ENCODE data around the gene ZNF148. TPM values are rescaled to one million over a fixed set of nuclear protein-coding genes. Genes with fewer than 3 reads are reported as not detected.

Gene ZNF148
- total RNA-seq, 4 donors from 2014 or later, result 64.2 to 86.7 (median 75.3) TPM

GRCh38 chr3:125191256-125191655 is 183.9 kb downstream of the ZNF148 start:
- Histone ChIP-seq H3K9me3 (no peaks in the 10 kb centered on the region), H3K27ac (no peak overlapping the region), H3K4me1 (peaks cover 3 to 6% of the 10 kb centered on the region in 2 donors), H3K27me3 (no peaks in the 10 kb centered on the region), H3K4me3 (replicated peaks in 1 of 3) (no peak overlapping the region), H3K36me3 (no peaks in the 10 kb centered on the region)
- intact Hi-C loops (cut with DNase I), result no loop called here
- WGBS, 2 donors, result 82 to 87% methylated on average over 4 of the region's 4 CpGs
- no peak for DNase-seq
- TF ChIP-seq CTCF (IDR thresholded peaks at IDR 0.05), result no peak
- TF ChIP-seq POLR2A (IDR thresholded peaks at IDR 0.05), result no peak

- H3K27me3 ChIP-seq, result no peaks in the 10 kb centered on the region
- H3K27ac ChIP-seq, result no peak overlapping the region
- intact Hi-C loops (cut with DNase I), result no loop called here
- WGBS, 2 donors, result 72 to 79% methylated on average over 3 of the region's 3 CpGs
- H3K4me1 ChIP-seq, result peaks cover 5 to 10% of the 10 kb centered on the region in 2 donors
- H3K4me3 ChIP-seq (replicated peaks in 1 of 3), result no peak overlapping the region
- H3K9me3 ChIP-seq, result no peaks in the 10 kb centered on the region
- no peak for TF ChIP-seq POLR2A (IDR thresholded peaks at IDR 0.05)
- no peak for TF ChIP-seq CTCF (IDR thresholded peaks at IDR 0.05)
- no peaks in the 10 kb centered on the region for H3K36me3 ChIP-seq
- DNase-seq, result no peak
Measured at GRCh38 chr3:125190786-125191185, 184.3 kb downstream of the ZNF148 start.

- peaks cover 5 to 12% of the 10 kb centered on the region in 2 donors for H3K4me1 ChIP-seq
- H3K4me3 ChIP-seq (replicated peaks in 1 of 3), result no peak overlapping the region
- H3K9me3 ChIP-seq, result no peaks in the 10 kb centered on the region
- WGBS, 2 donors, result 91 to 96% methylated on average over 7 of the region's 7 CpGs
- TF ChIP-seq CTCF (IDR thresholded peaks at IDR 0.05) (no peak), POLR2A (IDR thresholded peaks at IDR 0.05) (no peak)
- no peak overlapping the region for H3K27ac ChIP-seq
- H3K36me3 ChIP-seq, result no peaks in the 10 kb centered on the region
- intact Hi-C loops (cut with DNase I), result no loop called here
- no peak for DNase-seq
- H3K27me3 ChIP-seq, result no peaks in the 10 kb centered on the region
Measured at GRCh38 chr3:125189378-125190165, 185.6 kb downstream of the ZNF148 start.

GRCh38 chr3:125188955-125189354 is 186.2 kb downstream of the ZNF148 start:
- Histone ChIP-seq H3K27me3 (no peaks in the 10 kb centered on the region), H3K36me3 (no peaks in the 10 kb centered on the region), H3K4me3 (replicated peaks in 1 of 3) (no peak overlapping the region), H3K9me3 (no peaks in the 10 kb centered on the region), H3K4me1 (peaks cover 5 to 12% of the 10 kb centered on the region in 2 donors), H3K27ac (no peak overlapping the region)
- no peak for DNase-seq
- TF ChIP-seq POLR2A (IDR thresholded peaks at IDR 0.05) (no peak), CTCF (IDR thresholded peaks at IDR 0.05) (no peak)
- intact Hi-C loops (cut with DNase I), result no loop called here
- WGBS, 2 donors, result 92 to 100% methylated on average over 2 of the region's 2 CpGs

GRCh38 chr3:125187599-125187910 is 187.6 kb downstream of the ZNF148 start:
- no peak for DNase-seq
- Histone ChIP-seq H3K27ac (no peak overlapping the region), H3K4me1 (peaks cover 5 to 12% of the 10 kb centered on the region in 2 donors), H3K27me3 (no peaks in the 10 kb centered on the region), H3K9me3 (no peaks in the 10 kb centered on the region), H3K36me3 (no peaks in the 10 kb centered on the region), H3K4me3 (replicated peaks in 1 of 3) (no peak overlapping the region)
- TF ChIP-seq CTCF (IDR thresholded peaks at IDR 0.05), result no peak
- no peak for TF ChIP-seq POLR2A (IDR thresholded peaks at IDR 0.05)
- WGBS, 2 donors, result 79 to 80% methylated on average over 5 of the region's 5 CpGs
- intact Hi-C loops (cut with DNase I), result no loop called here
